ENCODE results near the gene CASP3. TPM values are rescaled to one million over a fixed set of nuclear protein-coding genes. Genes with fewer than 3 reads are reported as not detected.

Gene CASP3
- total and polyA plus RNA-seq, 7 experiments from 2014 or later = 2.9 to 73.4 (median 13.7) TPM

DNA sequence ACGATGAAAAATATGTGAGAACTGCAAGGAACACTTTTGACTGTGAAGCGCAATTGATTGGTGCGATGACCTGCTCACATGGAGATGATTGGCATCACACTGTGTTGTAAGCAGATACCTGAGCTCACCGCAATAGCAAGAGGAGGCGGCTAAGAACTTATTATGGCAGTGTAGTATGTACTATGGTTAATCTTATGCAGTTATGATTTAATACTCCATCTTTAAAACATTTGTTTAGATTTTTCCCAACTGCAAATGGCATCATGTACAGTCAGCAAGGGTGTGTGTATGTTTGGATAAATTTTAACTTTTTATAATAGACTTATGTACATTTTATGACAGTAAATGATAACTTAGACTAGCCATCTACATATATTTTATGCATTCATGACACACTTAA is 25.8 kb upstream of the CASP3 start:
- CTCF ChIA-PET = no interaction called here
- H3K36me3 ChIP-seq (ENCODE audit: control insufficient read depth in 2 of 3, insufficient read depth in 3 of 3, low read length in 3 of 3) = peaks cover 0 to 31% (median 0%) of the 10 kb centered on the region in 3 experiments
- H3K27ac ChIP-seq (ENCODE audit: low read depth, low read length) = no peak overlapping the region
- intact Hi-C loops (cut with micrococcal nuclease) = no loop called here
- peaks cover 0 to 4% (median 3%) of the 10 kb centered on the region in 7 donors for H3K4me1 Mint-ChIP-seq
- no peaks in the 10 kb centered on the region for H3K9me3 Mint-ChIP-seq
- no peaks in the 10 kb centered on the region for H3K27me3 ChIP-seq (ENCODE audit: control insufficient read depth in 2 of 2, insufficient read depth in 2 of 2, low read length in 2 of 2)
- POLR2A ChIA-PET = interaction anchor here (0.6 kb wide), 1 partner anchor 10 kb away, joined by 4 read pairs; no protein-coding TSS in a partner anchor
- H3K36me3 Mint-ChIP-seq = peaks cover 0 to 41% (median 16%) of the 10 kb centered on the region in 5 donors
- no peak overlapping the region for H3K27ac Mint-ChIP-seq
- no peaks in the 10 kb centered on the region for H3K4me1 ChIP-seq (ENCODE audit: control insufficient read depth in 2 of 2, insufficient read depth in 2 of 2, low read length in 2 of 2)
- ATAC-seq = no peak
- no peaks in the 10 kb centered on the region for H3K27me3 Mint-ChIP-seq
- H3K4me3 ChIP-seq (ENCODE audit: low read length) = no peak overlapping the region
- no peaks in the 10 kb centered on the region for H3K9me3 ChIP-seq (ENCODE audit: control insufficient read depth in 2 of 3, low read length in 3 of 3)
- no peak for DNase-seq
- no peak overlapping the region for H3K4me3 Mint-ChIP-seq

DNA sequence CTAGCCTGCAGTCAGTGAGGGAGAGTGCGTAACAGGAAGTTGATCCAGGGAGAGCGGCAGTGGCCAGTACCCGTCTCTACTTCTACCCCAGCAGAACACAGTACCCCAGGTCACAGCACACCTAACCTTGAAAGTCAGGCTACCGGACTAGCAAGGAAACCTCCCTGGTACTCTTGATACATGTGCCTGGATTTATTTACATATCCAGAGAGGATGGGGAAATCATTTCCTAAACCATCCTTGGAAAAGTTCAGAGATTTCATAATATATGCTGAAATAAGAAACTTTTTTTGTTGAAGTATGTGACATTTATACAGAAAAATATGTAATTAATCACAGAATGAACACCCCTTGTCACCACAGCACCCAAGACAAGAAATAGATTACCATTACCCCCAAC is 24.8 kb upstream of the CASP3 start:
- no peak overlapping the region for H3K4me3 ChIP-seq (ENCODE audit: low read length)
- no peaks in the 10 kb centered on the region for H3K27me3 ChIP-seq (ENCODE audit: control insufficient read depth in 2 of 2, insufficient read depth in 2 of 2, low read length in 2 of 2)
- H3K4me1 ChIP-seq (ENCODE audit: control insufficient read depth in 2 of 2, insufficient read depth in 2 of 2, low read length in 2 of 2) = peaks cover 3 to 8% of the 10 kb centered on the region in 2 donors
- Mint-ChIP-seq H3K4me3 (no peak overlapping the region), H3K27ac (no peak overlapping the region), H3K36me3 (peaks cover 0 to 45% (median 21%) of the 10 kb centered on the region in 5 donors), H3K4me1 (peaks cover 1 to 14% (median 13%) of the 10 kb centered on the region in 7 donors), H3K27me3 (no peaks in the 10 kb centered on the region), H3K9me3 (no peaks in the 10 kb centered on the region)
- no peaks in the 10 kb centered on the region for H3K9me3 ChIP-seq (ENCODE audit: control insufficient read depth in 2 of 3, low read length in 3 of 3)
- ATAC-seq (no peak), DNase-seq (no peak)
- intact Hi-C loops (cut with micrococcal nuclease) = no loop called here
- CTCF ChIA-PET = no interaction called here
- H3K36me3 ChIP-seq (ENCODE audit: control insufficient read depth in 2 of 3, insufficient read depth in 3 of 3, low read length in 3 of 3) = peaks cover 0 to 31% (median 0%) of the 10 kb centered on the region in 3 experiments
- POLR2A ChIA-PET = no interaction called here
- H3K27ac ChIP-seq (ENCODE audit: low read depth, low read length) = no peak overlapping the region

- H3K4me3 ChIP-seq (ENCODE audit: low read length) = no peak overlapping the region
- peak overlapping the region in 1 of 9 donors; percentile 41 for H3K27ac Mint-ChIP-seq
- H3K4me1 ChIP-seq (ENCODE audit: control insufficient read depth in 2 of 2, insufficient read depth in 2 of 2, low read length in 2 of 2) = peaks cover 6 to 20% of the 10 kb centered on the region in 2 donors
- CTCF ChIA-PET = no interaction called here
- no peaks in the 10 kb centered on the region for H3K27me3 Mint-ChIP-seq
- intact Hi-C loops (cut with micrococcal nuclease) = no loop called here
- H3K27ac ChIP-seq (ENCODE audit: low read depth, low read length) = no peak overlapping the region
- peaks cover 0 to 56% (median 30%) of the 10 kb centered on the region in 5 donors for H3K36me3 Mint-ChIP-seq
- no peak overlapping the region for H3K4me3 Mint-ChIP-seq
- peaks cover 0 to 31% (median 0%) of the 10 kb centered on the region in 3 experiments for H3K36me3 ChIP-seq (ENCODE audit: control insufficient read depth in 2 of 3, insufficient read depth in 3 of 3, low read length in 3 of 3)
- POLR2A ChIA-PET = no interaction called here
- peaks cover 0 to 5% (median 0%) of the 10 kb centered on the region in 11 donors for H3K9me3 Mint-ChIP-seq
- no peaks in the 10 kb centered on the region for H3K9me3 ChIP-seq (ENCODE audit: control insufficient read depth in 2 of 3, low read length in 3 of 3)
- ATAC-seq (no peak), DNase-seq (no peak)
- peaks cover 12 to 26% (median 25%) of the 10 kb centered on the region in 7 donors for H3K4me1 Mint-ChIP-seq
- no peaks in the 10 kb centered on the region for H3K27me3 ChIP-seq (ENCODE audit: control insufficient read depth in 2 of 2, insufficient read depth in 2 of 2, low read length in 2 of 2)
Measured at GRCh38 chr4:184672741-184673140, 23.5 kb upstream of the CASP3 start.

GRCh38 chr4:184671101-184671500 is 21.9 kb upstream of the CASP3 start:
- ChIA-PET CTCF (no interaction called here), POLR2A (no interaction called here)
- Mint-ChIP-seq H3K4me3 (no peak overlapping the region), H3K36me3 (peaks cover 0 to 65% (median 39%) of the 10 kb centered on the region in 5 donors), H3K27ac (no peak overlapping the region), H3K27me3 (no peaks in the 10 kb centered on the region), H3K9me3 (peaks cover 0 to 5% (median 0%) of the 10 kb centered on the region in 11 donors), H3K4me1 (peaks cover 13 to 36% (median 26%) of the 10 kb centered on the region in 7 donors)
- H3K36me3 ChIP-seq (ENCODE audit: control insufficient read depth in 2 of 3, insufficient read depth in 3 of 3, low read length in 3 of 3) = peaks cover 0 to 34% (median 0%) of the 10 kb centered on the region in 3 experiments
- no peak for ATAC-seq
- no peak overlapping the region for H3K4me3 ChIP-seq (ENCODE audit: low read length)
- peaks cover 6 to 22% of the 10 kb centered on the region in 2 donors for H3K4me1 ChIP-seq (ENCODE audit: control insufficient read depth in 2 of 2, insufficient read depth in 2 of 2, low read length in 2 of 2)
- no peak for DNase-seq
- no peaks in the 10 kb centered on the region for H3K9me3 ChIP-seq (ENCODE audit: control insufficient read depth in 2 of 3, low read length in 3 of 3)
- no peaks in the 10 kb centered on the region for H3K27me3 ChIP-seq (ENCODE audit: control insufficient read depth in 2 of 2, insufficient read depth in 2 of 2, low read length in 2 of 2)
- intact Hi-C loops (cut with micrococcal nuclease) = no loop called here
- H3K27ac ChIP-seq (ENCODE audit: low read depth, low read length) = no peak overlapping the region

- Mint-ChIP-seq H3K27me3 (no peaks in the 10 kb centered on the region), H3K36me3 (peaks cover 3 to 65% (median 38%) of the 10 kb centered on the region in 5 donors), H3K4me3 (peak overlapping the region in 1 of 10 donors; percentile 37), H3K4me1 (peaks cover 13 to 39% (median 26%) of the 10 kb centered on the region in 7 donors), H3K27ac (peak overlapping the region in 5 of 9 donors; percentile 21 to 76 (median 64)), H3K9me3 (peaks cover 0 to 5% (median 0%) of the 10 kb centered on the region in 11 donors)
- Histone ChIP-seq H3K4me1 (ENCODE audit: control insufficient read depth in 2 of 2, insufficient read depth in 2 of 2, low read length in 2 of 2) (peaks cover 6 to 22% of the 10 kb centered on the region in 2 donors), H3K9me3 (ENCODE audit: control insufficient read depth in 2 of 3, low read length in 3 of 3) (no peaks in the 10 kb centered on the region), H3K36me3 (ENCODE audit: control insufficient read depth in 2 of 3, insufficient read depth in 3 of 3, low read length in 3 of 3) (peaks cover 0 to 28% (median 0%) of the 10 kb centered on the region in 3 experiments), H3K27ac (ENCODE audit: low read depth, low read length) (no peak overlapping the region), H3K27me3 (ENCODE audit: control insufficient read depth in 2 of 2, insufficient read depth in 2 of 2, low read length in 2 of 2) (no peaks in the 10 kb centered on the region), H3K4me3 (ENCODE audit: low read length) (no peak overlapping the region)
- ATAC-seq = no peak
- ChIA-PET POLR2A (no interaction called here), CTCF (no interaction called here)
- DNase-seq = no peak
- intact Hi-C loops (cut with micrococcal nuclease) = no loop called here
Measured at GRCh38 chr4:184669251-184669650, 20.0 kb upstream of the CASP3 start.

GRCh38 chr4:184668511-184669114 is 19.4 kb upstream of the CASP3 start:
- H3K36me3 ChIP-seq (ENCODE audit: control insufficient read depth in 2 of 3, insufficient read depth in 3 of 3, low read length in 3 of 3) = peaks cover 0 to 22% (median 0%) of the 10 kb centered on the region in 3 experiments
- H3K9me3 ChIP-seq (ENCODE audit: control insufficient read depth in 2 of 3, low read length in 3 of 3) = no peaks in the 10 kb centered on the region
- DNase-seq (peak in 2 of 9 donors; percentile 12 to 13), ATAC-seq (peak; percentile 64)
- no peaks in the 10 kb centered on the region for H3K27me3 Mint-ChIP-seq
- no peaks in the 10 kb centered on the region for H3K27me3 ChIP-seq (ENCODE audit: control insufficient read depth in 2 of 2, insufficient read depth in 2 of 2, low read length in 2 of 2)
- POLR2A ChIA-PET = no interaction called here
- peaks cover 6 to 22% of the 10 kb centered on the region in 2 donors for H3K4me1 ChIP-seq (ENCODE audit: control insufficient read depth in 2 of 2, insufficient read depth in 2 of 2, low read length in 2 of 2)
- intact Hi-C loops (cut with micrococcal nuclease) = loop anchor here in 1 of 2 donors (1.0 kb wide), 2 partner anchors 10 to 19 kb away; partner anchors contain the start of genes CASP3 and PRIMPOL
- H3K4me1 Mint-ChIP-seq = peaks cover 13 to 39% (median 26%) of the 10 kb centered on the region in 7 donors
- peak overlapping the region in 3 of 10 donors; percentile 16 to 37 (median 21) for H3K4me3 Mint-ChIP-seq
- peak overlapping the region in 7 of 9 donors; percentile 2 to 88 (median 52) for H3K27ac Mint-ChIP-seq
- peaks cover 0 to 5% (median 0%) of the 10 kb centered on the region in 11 donors for H3K9me3 Mint-ChIP-seq
- H3K27ac ChIP-seq (ENCODE audit: low read depth, low read length) = no peak overlapping the region
- peaks cover 3 to 58% (median 37%) of the 10 kb centered on the region in 5 donors for H3K36me3 Mint-ChIP-seq
- CTCF ChIA-PET = no interaction called here
- peak overlapping the region; percentile 14 for H3K4me3 ChIP-seq (ENCODE audit: low read length)
